OCI-LY1 (cell line): ENCODE measurements around the gene PXN.

Experiments
- H2AFZ ChIP-seq: fragments of 200-600 bp; sonication (generic), shearing (Covaris generic); 2 replicates; pipeline ENCODE4 v1.6.0; 2014; ENCODE audit warnings: antibody characterized with exemption, mild to moderate bottlenecking, low read length
- H3F3A ChIP-seq: fragments of 200-600 bp; sonication (generic), shearing (Covaris generic); 2 replicates; pipeline ENCODE4 v1.6.0; 2014; ENCODE audit warnings: mild to moderate bottlenecking, antibody characterized with exemption, low read length, moderate library complexity; ENCODE audit not compliant: insufficient read depth
- H3K27ac ChIP-seq: fragments of 200-600 bp; sonication (generic); 2 replicates; pipeline ENCODE4 v1.5.1; 2014; ENCODE audit warnings: low read length, mixed run types, mild to moderate bottlenecking, low read depth; ENCODE audit not compliant: poor library complexity, severe bottlenecking
- H3K27me3 ChIP-seq: fragments of 200-600 bp; sonication (generic); 2 replicates; pipeline ENCODE4 v1.6.0; 2014; ENCODE audit warnings: antibody characterized with exemption, mild to moderate bottlenecking, low read length, moderate library complexity; ENCODE audit not compliant: insufficient read depth
- H3K36me3 ChIP-seq: fragments of 200-600 bp; sonication (generic); 2 replicates; pipeline ENCODE4 v1.6.1; 2014; ENCODE audit warnings: mild to moderate bottlenecking, antibody characterized with exemption, low read length, moderate library complexity, mixed read lengths; ENCODE audit not compliant: insufficient read depth
- H3K4me1 ChIP-seq: fragments of 200-600 bp; sonication (generic); 2 replicates; pipeline ENCODE4 v1.5.1; 2014; ENCODE audit warnings: mild to moderate bottlenecking, low read length, moderate library complexity; ENCODE audit not compliant: insufficient read depth, severe bottlenecking
- H3K4me2 ChIP-seq: fragments of 200-600 bp; sonication (generic), shearing (Covaris generic); 2 replicates; pipeline ENCODE4 v1.6.1; 2014; ENCODE audit warnings: low read length
- H3K4me3 ChIP-seq: fragments of 200-600 bp; sonication (generic); 2 replicates; pipeline ENCODE4 v1.5.1; 2014; ENCODE audit warnings: low read length, low read depth, mild to moderate bottlenecking, mixed read lengths; ENCODE audit not compliant: poor library complexity, severe bottlenecking
- H3K79me2 ChIP-seq: fragments of 200-600 bp; shearing (Covaris generic); 2 replicates; pipeline ENCODE4 v1.6.1; 2016; ENCODE audit warnings: mixed run types, low read length, mixed read lengths; ENCODE audit not compliant: insufficient read depth
- H3K9ac ChIP-seq: fragments of 200-600 bp; sonication (generic), shearing (Covaris generic); 2 replicates; pipeline ENCODE4 v1.6.1; 2014; ENCODE audit warnings: mild to moderate bottlenecking, low read length, mixed read lengths
- H3K9me2 ChIP-seq: fragments of 200-600 bp; sonication (generic), shearing (Covaris generic); 2 replicates; pipeline ENCODE4 v1.6.1; 2014; ENCODE audit warnings: low read depth, mild to moderate bottlenecking, low read length, mixed read lengths
- H3K9me3 ChIP-seq: fragments of 200-600 bp; shearing (Covaris generic); 2 replicates; pipeline ENCODE4 v1.6.1; 2014; ENCODE audit warnings: low read length, mixed read lengths
- H4K20me1 ChIP-seq: fragments of 200-600 bp; sonication (generic), shearing (Covaris generic); 2 replicates; pipeline ENCODE4 v1.6.0; 2016; ENCODE audit warnings: mild to moderate bottlenecking, low read length; ENCODE audit not compliant: insufficient read depth
- CTCF ChIP-seq: fragments of 200-600 bp; sonication (generic), shearing (Covaris generic); IDR thresholded peaks from 2 replicates; pipeline ENCODE4 v1.5.1; 2017; ENCODE audit warnings: mild to moderate bottlenecking, antibody characterized with exemption, low read length, moderate library complexity, mixed read lengths
- EZH2 ChIP-seq: fragments of 200-600 bp; sonication (generic), shearing (Covaris generic); IDR thresholded peaks from 2 replicates; pipeline ENCODE4 v1.8.0; 2017; ENCODE audit warnings: borderline replicate concordance, mixed run types, mild to moderate bottlenecking, antibody characterized with exemption, low read length, moderate library complexity, mixed read lengths

The PXN gene

GRCh38 chr12:120216742-120217605 lies 48.6 kb downstream of the PXN start:
- Histone ChIP-seq H2AFZ (no peak overlapping the region), H3K4me3 (no peak overlapping the region), H3K4me2 (no peak overlapping the region), H3K9me3 (no peaks in the 10 kb centered on the region), H3K36me3 (no peaks in the 10 kb centered on the region), H3F3A (no peaks in the 10 kb centered on the region), H3K4me1 (no peaks in the 10 kb centered on the region), H3K9ac (no peak overlapping the region), H3K27me3 (no peaks in the 10 kb centered on the region; the same call in 1 of the 2 replicates), H3K9me2 (no peaks in the 10 kb centered on the region), H3K79me2 (no peaks in the 10 kb centered on the region), H4K20me1 (no peaks in the 10 kb centered on the region), H3K27ac (no peak overlapping the region)
- TF ChIP-seq CTCF = no peak
- no peak for TF ChIP-seq EZH2

DNA sequence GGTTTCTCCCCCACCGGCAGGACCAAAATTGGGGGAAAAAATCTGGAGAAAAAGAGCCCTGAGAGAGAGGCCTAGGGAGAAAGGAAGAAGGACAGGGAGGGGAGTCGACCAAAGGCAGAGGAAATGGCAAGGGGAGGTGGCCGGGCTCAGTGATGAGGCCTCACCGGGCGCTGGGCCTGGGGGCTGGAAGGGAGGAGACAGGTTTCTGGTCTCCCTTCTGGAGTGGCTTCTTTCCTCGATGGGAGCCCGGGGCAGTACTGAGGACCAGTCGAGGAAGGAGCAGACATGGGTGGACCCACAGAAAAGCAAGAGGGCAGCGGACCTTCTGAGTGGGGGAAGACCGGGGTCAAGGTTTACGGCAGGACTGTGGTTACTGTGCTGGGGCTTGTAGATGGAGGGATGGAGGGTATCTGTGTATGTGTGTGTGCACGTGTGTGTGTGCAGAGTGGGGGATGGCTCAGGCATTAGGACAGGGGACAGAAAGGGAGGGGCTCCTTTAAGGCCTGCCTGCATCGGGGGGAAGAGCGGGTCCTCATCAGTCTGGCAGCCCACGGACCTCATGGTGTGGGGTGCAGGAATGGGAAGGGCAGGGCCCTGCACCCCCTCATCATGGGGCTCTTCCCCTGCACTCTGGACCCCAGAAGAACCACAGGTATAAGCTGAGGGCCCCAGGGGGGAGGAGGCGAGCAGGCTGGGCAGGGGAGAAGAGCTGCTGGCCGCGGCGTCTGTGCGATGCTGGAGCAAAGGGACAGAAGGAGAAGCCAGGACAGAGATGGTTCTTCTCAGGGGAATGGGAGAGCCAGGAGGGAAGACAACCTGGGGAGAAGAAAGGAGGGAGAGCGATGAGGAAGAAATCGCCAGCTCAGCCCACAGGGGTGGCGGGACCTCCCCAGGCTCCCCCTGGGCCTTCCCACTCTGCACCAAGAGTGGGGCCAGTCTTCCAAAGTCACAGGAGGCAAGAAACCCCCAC lies 49.5 kb downstream of the PXN start:
- no peak overlapping the region for H3K4me2 ChIP-seq
- no peak overlapping the region for H3K27ac ChIP-seq
- H4K20me1 ChIP-seq = no peaks in the 10 kb centered on the region
- no peaks in the 10 kb centered on the region for H3K4me1 ChIP-seq
- peaks cover 5% of the 10 kb centered on the region; the same call in 1 of the 2 replicates for H3K36me3 ChIP-seq
- H2AFZ ChIP-seq = no peak overlapping the region
- H3K9me3 ChIP-seq = no peaks in the 10 kb centered on the region
- no peak overlapping the region for H3K4me3 ChIP-seq
- H3K79me2 ChIP-seq = no peaks in the 10 kb centered on the region
- TF ChIP-seq CTCF = no peak
- TF ChIP-seq EZH2 = no peak
- no peaks in the 10 kb centered on the region for H3K9me2 ChIP-seq
- H3K27me3 ChIP-seq = no peaks in the 10 kb centered on the region; the same call in 1 of the 2 replicates
- no peaks in the 10 kb centered on the region for H3F3A ChIP-seq
- no peak overlapping the region for H3K9ac ChIP-seq

DNA sequence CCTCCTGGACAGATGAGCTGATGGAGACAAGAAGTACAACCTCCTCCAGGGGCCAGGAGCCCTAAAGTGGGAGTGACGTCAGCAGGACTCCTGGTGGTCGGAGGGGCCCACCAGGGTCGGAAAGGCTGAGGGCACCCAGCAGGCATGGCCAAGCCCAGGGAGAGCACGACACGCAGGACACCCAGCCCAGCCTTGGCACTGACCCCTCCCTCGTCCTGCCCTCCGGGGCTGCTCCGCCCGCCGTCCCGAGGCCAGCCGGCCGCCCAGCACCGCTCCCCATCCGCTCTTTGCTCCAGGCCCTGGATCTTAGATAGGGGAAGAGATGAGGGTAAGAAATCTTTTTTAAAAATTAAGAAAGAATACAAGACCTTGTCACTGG lies 50.2 kb downstream of the PXN start:
- H3K4me2 ChIP-seq = no peak overlapping the region
- H3K36me3 ChIP-seq = peaks cover 8% of the 10 kb centered on the region; the same call in 1 of the 2 replicates
- no peaks in the 10 kb centered on the region for H4K20me1 ChIP-seq
- H2AFZ ChIP-seq = no peak overlapping the region
- H3K27ac ChIP-seq = no peak overlapping the region
- no peaks in the 10 kb centered on the region for H3K9me2 ChIP-seq
- no peak for TF ChIP-seq EZH2
- H3K27me3 ChIP-seq = no peaks in the 10 kb centered on the region; the same call in 1 of the 2 replicates
- no peaks in the 10 kb centered on the region for H3K79me2 ChIP-seq
- H3K9me3 ChIP-seq = no peaks in the 10 kb centered on the region
- H3K4me3 ChIP-seq = no peak overlapping the region
- no peaks in the 10 kb centered on the region for H3K4me1 ChIP-seq
- H3K9ac ChIP-seq = no peak overlapping the region
- no peaks in the 10 kb centered on the region for H3F3A ChIP-seq
